Measurements from ENCODE around the gene DLG2.
"Not testable (repeated sequence)": the region's sequence is repeated elsewhere in the genome, so short reads cannot be mapped to it uniquely, and the experiment has no call there.

The DLG2 gene

GRCh38 chr11:85347291-85347690, 279.9 kb downstream of the DLG2 start:
- no peak overlapping the region for H3K27ac Mint-ChIP-seq
- DNase-seq (ENCODE audit: low spot score): no peak

GRCh38 chr11:85346484-85346883, 280.7 kb downstream of the DLG2 start:
- no peak overlapping the region for H3K27ac Mint-ChIP-seq
- no peaks in the 10 kb centered on the region for H3K4me1 Mint-ChIP-seq (ENCODE audit: low read depth)
- H3K4me3 Mint-ChIP-seq: no peak overlapping the region
- H3K36me3 Mint-ChIP-seq (ENCODE audit: low read depth): no peaks in the 10 kb centered on the region
- peaks cover 38% of the 10 kb centered on the region for H3K9me3 Mint-ChIP-seq
- no peak for DNase-seq (ENCODE audit: low spot score)
- no peaks in the 10 kb centered on the region for H3K27me3 Mint-ChIP-seq (ENCODE audit: low read depth)

More at GRCh38 chr11:85347291-85347690, 279.9 kb downstream of the DLG2 start:
- Mint-ChIP-seq H3K4me1 (ENCODE audit: low read depth) (no peaks in the 10 kb centered on the region), H3K27me3 (ENCODE audit: low read depth) (no peaks in the 10 kb centered on the region), H3K9me3 (peaks cover 36% of the 10 kb centered on the region), H3K36me3 (ENCODE audit: low read depth) (no peaks in the 10 kb centered on the region), H3K4me3 (no peak overlapping the region)

- peaks cover 15% of the 10 kb centered on the region for H3K9me3 Mint-ChIP-seq
- H3K27me3 Mint-ChIP-seq (ENCODE audit: low read depth); DNase-seq (ENCODE audit: low spot score); H3K36me3 Mint-ChIP-seq (ENCODE audit: low read depth); H3K4me3 Mint-ChIP-seq; H3K4me1 Mint-ChIP-seq (ENCODE audit: low read depth); H3K27ac Mint-ChIP-seq: not testable (repeated sequence)
Observed at GRCh38 chr11:85340846-85341245, 286.3 kb downstream of the DLG2 start.

- no peak overlapping the region for H3K27ac Mint-ChIP-seq
- H3K27me3 Mint-ChIP-seq (ENCODE audit: low read depth): no peaks in the 10 kb centered on the region
- H3K4me1 Mint-ChIP-seq (ENCODE audit: low read depth): no peaks in the 10 kb centered on the region
- no peaks in the 10 kb centered on the region for H3K9me3 Mint-ChIP-seq
- H3K36me3 Mint-ChIP-seq (ENCODE audit: low read depth): no peaks in the 10 kb centered on the region
- no peak for DNase-seq (ENCODE audit: low spot score)
- no peak overlapping the region for H3K4me3 Mint-ChIP-seq
Observed at GRCh38 chr11:85318573-85318972, 308.6 kb downstream of the DLG2 start.

- Mint-ChIP-seq H3K27me3 (ENCODE audit: low read depth) (no peaks in the 10 kb centered on the region), H3K9me3 (no peaks in the 10 kb centered on the region), H3K36me3 (ENCODE audit: low read depth) (no peaks in the 10 kb centered on the region), H3K4me1 (ENCODE audit: low read depth) (no peaks in the 10 kb centered on the region), H3K4me3 (no peak overlapping the region), H3K27ac (no peak overlapping the region)
- no peak for DNase-seq (ENCODE audit: low spot score)
Observed at GRCh38 chr11:85316967-85317366, 310.2 kb downstream of the DLG2 start.

GRCh38 chr11:85313741-85314140, 313.4 kb downstream of the DLG2 start:
- Mint-ChIP-seq H3K4me3 (no peak overlapping the region), H3K27me3 (ENCODE audit: low read depth) (no peaks in the 10 kb centered on the region), H3K27ac (no peak overlapping the region), H3K9me3 (no peaks in the 10 kb centered on the region), H3K36me3 (ENCODE audit: low read depth) (no peaks in the 10 kb centered on the region), H3K4me1 (ENCODE audit: low read depth) (no peaks in the 10 kb centered on the region)
- DNase-seq (ENCODE audit: low spot score): no peak

- Mint-ChIP-seq H3K27me3 (ENCODE audit: low read depth) (no peaks in the 10 kb centered on the region), H3K9me3 (no peaks in the 10 kb centered on the region), H3K4me3 (no peak overlapping the region), H3K4me1 (ENCODE audit: low read depth) (no peaks in the 10 kb centered on the region), H3K36me3 (ENCODE audit: low read depth) (no peaks in the 10 kb centered on the region), H3K27ac (no peak overlapping the region)
- no peak for DNase-seq (ENCODE audit: low spot score)
Observed at GRCh38 chr11:85310479-85310878, 316.7 kb downstream of the DLG2 start.

GRCh38 chr11:85307366-85307765, 319.8 kb downstream of the DLG2 start:
- no peak overlapping the region for H3K27ac Mint-ChIP-seq

GRCh38 chr11:85301895-85302678, 325.1 kb downstream of the DLG2 start:
- Mint-ChIP-seq H3K9me3 (no peaks in the 10 kb centered on the region), H3K36me3 (ENCODE audit: low read depth) (no peaks in the 10 kb centered on the region), H3K27ac (no peak overlapping the region), H3K4me3 (no peak overlapping the region), H3K4me1 (ENCODE audit: low read depth) (no peaks in the 10 kb centered on the region), H3K27me3 (ENCODE audit: low read depth) (no peaks in the 10 kb centered on the region)
- no peak for DNase-seq (ENCODE audit: low spot score)

More at GRCh38 chr11:85307366-85307765, 319.8 kb downstream of the DLG2 start:
- DNase-seq (ENCODE audit: low spot score): no peak
- Mint-ChIP-seq H3K4me3 (no peak overlapping the region), H3K9me3 (no peaks in the 10 kb centered on the region), H3K27me3 (ENCODE audit: low read depth) (no peaks in the 10 kb centered on the region), H3K4me1 (ENCODE audit: low read depth) (no peaks in the 10 kb centered on the region), H3K36me3 (ENCODE audit: low read depth) (no peaks in the 10 kb centered on the region)

GRCh38 chr11:85299258-85299942, 327.7 kb downstream of the DLG2 start:
- DNase-seq (ENCODE audit: low spot score): no peak
- Mint-ChIP-seq H3K27ac (no peak overlapping the region), H3K27me3 (ENCODE audit: low read depth) (no peaks in the 10 kb centered on the region), H3K4me3 (no peak overlapping the region), H3K36me3 (ENCODE audit: low read depth) (no peaks in the 10 kb centered on the region), H3K4me1 (ENCODE audit: low read depth) (no peaks in the 10 kb centered on the region), H3K9me3 (no peaks in the 10 kb centered on the region)

- Mint-ChIP-seq H3K4me3 (no peak overlapping the region), H3K9me3 (no peaks in the 10 kb centered on the region), H3K4me1 (ENCODE audit: low read depth) (no peaks in the 10 kb centered on the region), H3K27ac (no peak overlapping the region), H3K36me3 (ENCODE audit: low read depth) (no peaks in the 10 kb centered on the region), H3K27me3 (ENCODE audit: low read depth) (no peaks in the 10 kb centered on the region)
- no peak for DNase-seq (ENCODE audit: low spot score)
Observed at GRCh38 chr11:85295694-85296271, 331.4 kb downstream of the DLG2 start.

GRCh38 chr11:85281550-85281949, 345.6 kb downstream of the DLG2 start:
- no peak for DNase-seq (ENCODE audit: low spot score)
- no peaks in the 10 kb centered on the region for H3K9me3 Mint-ChIP-seq
- no peak overlapping the region for H3K27ac Mint-ChIP-seq
- no peak overlapping the region for H3K4me3 Mint-ChIP-seq
- H3K4me1 Mint-ChIP-seq (ENCODE audit: low read depth): no peaks in the 10 kb centered on the region
- H3K36me3 Mint-ChIP-seq (ENCODE audit: low read depth): no peaks in the 10 kb centered on the region
- H3K27me3 Mint-ChIP-seq (ENCODE audit: low read depth): no peaks in the 10 kb centered on the region

GRCh38 chr11:85279267-85279666, 347.9 kb downstream of the DLG2 start:
- H3K4me1 Mint-ChIP-seq (ENCODE audit: low read depth): no peaks in the 10 kb centered on the region
- H3K36me3 Mint-ChIP-seq (ENCODE audit: low read depth): no peaks in the 10 kb centered on the region
- H3K27me3 Mint-ChIP-seq (ENCODE audit: low read depth): no peaks in the 10 kb centered on the region
- no peaks in the 10 kb centered on the region for H3K9me3 Mint-ChIP-seq
- DNase-seq (ENCODE audit: low spot score): no peak
- H3K4me3 Mint-ChIP-seq: no peak overlapping the region
- H3K27ac Mint-ChIP-seq: no peak overlapping the region

GRCh38 chr11:85277693-85278092, 349.5 kb downstream of the DLG2 start:
- H3K4me1 Mint-ChIP-seq (ENCODE audit: low read depth): no peaks in the 10 kb centered on the region
- H3K36me3 Mint-ChIP-seq (ENCODE audit: low read depth): no peaks in the 10 kb centered on the region
- no peaks in the 10 kb centered on the region for H3K9me3 Mint-ChIP-seq
- no peak for DNase-seq (ENCODE audit: low spot score)
- H3K27me3 Mint-ChIP-seq (ENCODE audit: low read depth): no peaks in the 10 kb centered on the region
- no peak overlapping the region for H3K27ac Mint-ChIP-seq
- no peak overlapping the region for H3K4me3 Mint-ChIP-seq

Measured in T-helper 2 cell treated with Interferon-gamma antibody and Interleukin-4, amounts not matched to agents 5 μg/mL and 100 μg/mL, for 36 hours (primary cell).